Fibroblast of mammary gland (primary cell): Measurements from ENCODE around the gene PDE7B.

Experiments used
- DNase-seq: peaks from one replicate; pipeline ENCODE4 v3.0.0-alpha.2; 2010; ENCODE audit warnings: low read depth
- H3K4me3 ChIP-seq: 2 replicates; pipeline ENCODE4 v1.5.1; 2011; ENCODE audit warnings: low read depth, mild to moderate bottlenecking, low read length, moderate library complexity; ENCODE audit not compliant: control insufficient read depth
- CTCF ChIP-seq: conservative IDR thresholded peaks from 2 replicates; pipeline ENCODE4 v1.5.1; 2011; ENCODE audit warnings: low read depth, low read length, inconsistent platforms; ENCODE audit not compliant: control insufficient read depth, insufficient read depth

Gene PDE7B

GRCh38 chr6:135904666-135905065 is 53.2 kb downstream of the PDE7B start:
- DNase-seq, result peak; percentile 56
- H3K4me3 ChIP-seq, result no peak overlapping the region
- TF ChIP-seq CTCF, result no peak

- no peak for TF ChIP-seq CTCF
- DNase-seq, result no peak
- no peak overlapping the region for H3K4me3 ChIP-seq
These were observed 54.3 kb downstream of the PDE7B start for GRCh38 chr6:135905604-135906300.

- peak; percentile 66 for DNase-seq
- H3K4me3 ChIP-seq, result no peak overlapping the region
- TF ChIP-seq CTCF, result no peak
These were observed 55.0 kb downstream of the PDE7B start for GRCh38 chr6:135906542-135906941.

GRCh38 chr6:135906972-135907465 is 55.5 kb downstream of the PDE7B start:
- TF ChIP-seq CTCF, result no peak
- DNase-seq, result no peak

GRCh38 chr6:135909737-135910387 is 58.4 kb downstream of the PDE7B start:
- H3K4me3 ChIP-seq, result no peak overlapping the region
- DNase-seq, result peak; percentile 71
- peak; percentile 67 for TF ChIP-seq CTCF

More at GRCh38 chr6:135906972-135907465, 55.5 kb downstream of the PDE7B start:
- H3K4me3 ChIP-seq, result no peak overlapping the region

- no peak for TF ChIP-seq CTCF
- no peak overlapping the region for H3K4me3 ChIP-seq
- DNase-seq, result no peak
These were observed 59.5 kb downstream of the PDE7B start for GRCh38 chr6:135910790-135911618.
